Uterus (tissue), 4 donors: ENCODE results near the gene PDGFB. TPM values are rescaled to one million over a fixed set of nuclear protein-coding genes. Genes with fewer than 3 reads are reported as not detected.

Experiments
- DNase-seq, 2 donors: peaks; one replicate each; pipeline ENCODE4 v3.0.0-alpha.2; 2019 to 2020
- H3K27ac ChIP-seq, 2 donors: fragments of 200-600 bp; sonication (generic); 1 replicate in 1 of 2; 2 replicates in 1 of 2; pipeline ENCODE4 v1.5.1; 2016 to 2018
- H3K27me3 ChIP-seq, 2 donors: fragments of 200-600 bp; sonication (generic); one replicate each; pipeline ENCODE4 v1.5.1; 2018 to 2019; ENCODE audit warnings: control low read depth in 1 of 2
- H3K36me3 ChIP-seq, 2 donors: fragments of 200-600 bp; sonication (generic); one replicate each; pipeline ENCODE4 v1.5.1; 2019; ENCODE audit warnings: control low read depth in 1 of 2
- H3K4me1 ChIP-seq, 2 donors: fragments of 200-600 bp; sonication (generic); one replicate each; pipeline ENCODE4 v1.5.1; 2018 to 2019; ENCODE audit warnings: control low read depth in 1 of 2
- H3K4me3 ChIP-seq, 2 donors: fragments of 200-600 bp; sonication (generic); 1 replicate in 1 of 2; 2 replicates in 1 of 2; pipeline ENCODE4 v1.5.1; 2018 to 2019; ENCODE audit warnings: mild to moderate bottlenecking in 1 of 2
- H3K9me3 ChIP-seq, 2 donors: fragments of 200-600 bp; sonication (generic); one replicate each; pipeline ENCODE4 v1.5.1; 2019; ENCODE audit warnings: control low read depth in 1 of 2
- CTCF ChIP-seq, 4 experiments: fragments of 200-600 bp in 2 of 4; fragments of 450-650 bp in 2 of 4; sonication (generic) in 2 of 4; IDR thresholded peaks; one replicate each; pipeline ENCODE4 v1.5.1; 2016 to 2019; ENCODE audit warnings: antibody characterized with exemption in 4 of 4, mild to moderate bottlenecking in 2 of 4, moderate library complexity in 1 of 4
- POLR2A ChIP-seq, 2 donors: fragments of 450-650 bp; IDR thresholded peaks; one replicate each; pipeline ENCODE4 v1.6.1; 2016; ENCODE audit warnings: antibody characterized with exemption in 2 of 2, mild to moderate bottlenecking in 1 of 2, moderate library complexity in 1 of 2
- intact Hi-C: fragments of 100-400 bp; cut with DNase I; formaldehyde crosslinking; loops from one replicate; pipeline ENCODE4 v1.15.1; 2023; ENCODE audit warnings: low total_unique reads
- total RNA-seq, 4 donors: library from RNA; depleted of rRNA in 3 of 4; stranded (reverse); fragments of >200 nt in 3 of 4; gene quantifications; one replicate each; pipeline versions ENCODE4 v1.1.0 to v1.2.4, GENCODE V29; 2014 to 2023
- donor health status: DM: yes; HTN: yes; CAD: no.

Gene PDGFB
- total RNA-seq, 4 donors from 2014 or later, result 2.0 to 24.8 (median 5.6) TPM

GRCh38 chr22:39233710-39234471 is 10.9 kb downstream of the PDGFB start:
- TF ChIP-seq CTCF (IDR thresholded peaks at IDR 0.05), result no peak
- TF ChIP-seq POLR2A (IDR thresholded peaks at IDR 0.05), result no peak
- H3K9me3 ChIP-seq, result no peaks in the 10 kb centered on the region
- DNase-seq, result no peak
- H3K27ac ChIP-seq, result peak overlapping the region; percentile 59 to 70
- no peak overlapping the region for H3K4me3 ChIP-seq
- no peaks in the 10 kb centered on the region for H3K27me3 ChIP-seq
- intact Hi-C loops, result no loop called here
- H3K4me1 ChIP-seq, result peaks cover 0 to 9% of the 10 kb centered on the region in 2 donors
- no peaks in the 10 kb centered on the region for H3K36me3 ChIP-seq

GRCh38 chr22:39232806-39233709 is 11.7 kb downstream of the PDGFB start:
- no peaks in the 10 kb centered on the region for H3K9me3 ChIP-seq
- TF ChIP-seq POLR2A (IDR thresholded peaks at IDR 0.05) (no peak), CTCF (IDR thresholded peaks at IDR 0.05) (no peak)
- intact Hi-C loops, result no loop called here
- H3K4me3 ChIP-seq, result no peak overlapping the region
- H3K27me3 ChIP-seq, result no peaks in the 10 kb centered on the region
- DNase-seq, result no peak
- H3K36me3 ChIP-seq, result no peaks in the 10 kb centered on the region
- peaks cover 0 to 9% of the 10 kb centered on the region in 2 donors for H3K4me1 ChIP-seq
- H3K27ac ChIP-seq, result peak overlapping the region in 1 of 2 donors; percentile 70

- Histone ChIP-seq H3K27ac (no peak overlapping the region), H3K27me3 (no peaks in the 10 kb centered on the region), H3K9me3 (no peaks in the 10 kb centered on the region), H3K4me3 (no peak overlapping the region), H3K4me1 (peaks cover 0 to 9% of the 10 kb centered on the region in 2 donors), H3K36me3 (no peaks in the 10 kb centered on the region)
- no peak for TF ChIP-seq POLR2A (IDR thresholded peaks at IDR 0.05)
- no peak for TF ChIP-seq CTCF (IDR thresholded peaks at IDR 0.05)
- intact Hi-C loops, result no loop called here
- DNase-seq, result no peak
Measured at GRCh38 chr22:39232246-39232645, 12.5 kb downstream of the PDGFB start.

GRCh38 chr22:39231197-39231950 is 13.4 kb downstream of the PDGFB start:
- DNase-seq, result no peak
- no peak overlapping the region for H3K4me3 ChIP-seq
- H3K27me3 ChIP-seq, result no peaks in the 10 kb centered on the region
- peaks cover 0 to 9% of the 10 kb centered on the region in 2 donors for H3K4me1 ChIP-seq
- intact Hi-C loops, result no loop called here
- no peaks in the 10 kb centered on the region for H3K36me3 ChIP-seq
- no peak for TF ChIP-seq CTCF (IDR thresholded peaks at IDR 0.05)
- no peak for TF ChIP-seq POLR2A (IDR thresholded peaks at IDR 0.05)
- H3K9me3 ChIP-seq, result no peaks in the 10 kb centered on the region
- no peak overlapping the region for H3K27ac ChIP-seq
